Small intestine (tissue), 7 donors: ENCODE measurements around the gene PYHIN1. TPM values are rescaled to one million over a fixed set of nuclear protein-coding genes. Genes with fewer than 3 reads are reported as not detected.
A peak's percentile ranks its signal among the peaks of the same experiment; 100 is the strongest.

ENCODE experiments used
- DNase-seq, 2 donors: peaks; one replicate each; pipeline versions ENCODE4 v3.0.0 to v3.0.0-alpha.2; 2013
- FAIRE-seq: peaks from 2 replicates; lab custom pipeline; 2012; peaks lifted over from hg19 to GRCh38; lab: Jason Lieb, UNC
- H3K27ac ChIP-seq, 3 donors: one replicate each; pipeline ENCODE4 v1.5.1; 2013; ENCODE audit warnings: low read length in 2 of 3, mild to moderate bottlenecking in 2 of 3, control low read depth in 1 of 3, inconsistent platforms in 1 of 3, low read depth in 1 of 3, moderate library complexity in 1 of 3
- H3K27me3 ChIP-seq, 3 donors: one replicate each; pipeline ENCODE4 v1.6.1; 2013; ENCODE audit warnings: low read length in 3 of 3, inconsistent platforms in 1 of 3; ENCODE audit not compliant: control insufficient read depth in 3 of 3, insufficient read depth in 3 of 3
- H3K36me3 ChIP-seq, 3 donors: one replicate each; pipeline ENCODE4 v1.6.1; 2013; ENCODE audit warnings: low read length in 3 of 3, inconsistent platforms in 1 of 3, low read depth in 1 of 3, mild to moderate bottlenecking in 1 of 3, moderate library complexity in 1 of 3; ENCODE audit not compliant: control insufficient read depth in 3 of 3, insufficient read depth in 2 of 3
- H3K4me1 ChIP-seq, 3 donors: one replicate each; pipeline ENCODE4 v1.6.1; 2013; ENCODE audit warnings: low read length in 2 of 3, inconsistent platforms in 1 of 3, low read depth in 1 of 3, mild to moderate bottlenecking in 1 of 3, moderate library complexity in 1 of 3; ENCODE audit not compliant: control insufficient read depth in 3 of 3, insufficient read depth in 2 of 3
- H3K4me3 ChIP-seq, 3 donors: one replicate each; pipeline ENCODE4 v1.5.1; 2013; ENCODE audit warnings: low read length in 3 of 3, control low read depth in 1 of 3, inconsistent platforms in 1 of 3, low read depth in 1 of 3, mild to moderate bottlenecking in 1 of 3, moderate library complexity in 1 of 3
- H3K9me3 ChIP-seq, 2 donors: one replicate each; pipeline ENCODE4 v1.6.1; 2013; ENCODE audit warnings: low read depth in 1 of 2, low read length in 1 of 2; ENCODE audit not compliant: control insufficient read depth in 2 of 2, insufficient read depth in 1 of 2
- WGBS, 3 donors: extraction: QIAGEN DNeasy Blood & Tissue Kit; methylation state at CpG; one replicate each; pipeline ENCODE4 v1.1.7; 2013; 5-methylcytosine and 5-hydroxymethylcytosine counted together
- polyA plus RNA-seq, 4 donors: library from polyadenylated mRNA; stranded (reverse) in 3 of 4; unstranded in 1 of 4; fragments of 200-250 nt in 3 of 4; fragments of 120-200 nt in 1 of 4; gene quantifications; one replicate each; pipeline versions ENCODE4 v1.2.1 to v1.2.3, GENCODE V29; 2013
- donor health status: healthy with polysubstance abuse.
- donor health status: control.
- donor health status: control.
- donor health status: Bipolar disorder and iron deficiency.
- donor health status: healthy.

Gene PYHIN1
- polyA plus RNA-seq, 4 donors = 0.55 to 0.81 (median 0.68) TPM

DNA sequence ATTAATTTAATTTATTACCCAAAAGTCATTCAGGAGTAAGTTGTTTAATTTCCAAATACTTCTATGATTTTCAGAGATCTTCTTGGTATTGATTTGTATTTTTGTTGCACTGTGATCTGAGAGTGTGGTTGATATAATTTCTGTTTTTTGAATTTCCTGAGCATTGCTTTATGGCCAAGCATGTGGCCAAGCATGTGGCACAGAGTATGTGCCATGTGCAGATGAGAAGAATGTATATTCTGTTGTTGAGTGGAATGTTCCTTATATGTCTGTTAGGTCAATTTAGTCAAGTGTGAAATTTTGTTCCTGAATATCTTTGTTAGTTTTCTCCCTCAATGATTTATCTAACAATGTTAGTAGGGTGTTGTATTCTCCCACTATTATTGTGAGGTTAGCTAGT, 53.0 kb downstream of the PYHIN1 start:
- no peaks in the 10 kb centered on the region for H3K36me3 ChIP-seq
- FAIRE-seq (no peak), DNase-seq (no peak)
- H3K27me3 ChIP-seq = no peaks in the 10 kb centered on the region
- no peak overlapping the region for H3K27ac ChIP-seq
- H3K4me3 ChIP-seq = no peak overlapping the region
- H3K9me3 ChIP-seq = peaks cover 0 to 3% of the 10 kb centered on the region in 2 donors
- no peaks in the 10 kb centered on the region for H3K4me1 ChIP-seq

GRCh38 chr1:158989424-158989823, 58.1 kb downstream of the PYHIN1 start:
- no peaks in the 10 kb centered on the region for H3K4me1 ChIP-seq
- DNase-seq (no peak), FAIRE-seq (no peak)
- H3K27ac ChIP-seq = no peak overlapping the region
- 36 to 60% (median 50%) methylated on average over 1 of the region's 1 CpG for WGBS, 3 donors
- H3K36me3 ChIP-seq = no peaks in the 10 kb centered on the region
- H3K27me3 ChIP-seq = no peaks in the 10 kb centered on the region
- H3K9me3 ChIP-seq = no peaks in the 10 kb centered on the region
- H3K4me3 ChIP-seq = no peak overlapping the region

DNA sequence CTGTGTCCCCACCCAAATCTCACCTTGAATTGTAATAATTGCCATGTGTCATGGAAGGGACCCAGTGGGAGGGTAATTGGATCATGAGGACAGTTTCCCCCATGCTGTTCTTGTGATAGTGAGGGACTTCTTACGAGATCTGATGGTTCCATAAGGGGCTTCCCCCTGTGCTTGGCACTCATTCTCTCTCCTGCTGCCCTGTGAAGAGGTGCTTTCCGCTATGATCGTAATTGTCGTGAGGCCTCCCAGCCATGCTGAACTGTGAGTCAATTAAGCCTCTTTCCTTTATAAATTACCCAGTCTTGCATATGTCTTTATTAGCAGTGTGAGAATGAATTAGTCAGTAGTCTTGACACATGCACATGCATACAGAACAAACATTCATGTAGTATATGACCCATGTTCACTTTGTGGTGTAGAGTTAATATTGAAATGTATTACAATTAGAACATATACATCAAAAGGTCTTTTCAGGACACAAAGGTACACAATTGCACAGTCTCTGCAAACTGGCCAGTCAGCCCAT, 61.5 kb downstream of the PYHIN1 start:
- Histone ChIP-seq H3K36me3 (no peaks in the 10 kb centered on the region), H3K4me1 (no peaks in the 10 kb centered on the region), H3K4me3 (no peak overlapping the region), H3K9me3 (no peaks in the 10 kb centered on the region), H3K27ac (no peak overlapping the region), H3K27me3 (no peaks in the 10 kb centered on the region)
- DNase-seq = no peak
- FAIRE-seq = no peak
- 84 to 90% (median 89%) methylated on average over 4 of the region's 4 CpGs for WGBS, 3 donors

DNA sequence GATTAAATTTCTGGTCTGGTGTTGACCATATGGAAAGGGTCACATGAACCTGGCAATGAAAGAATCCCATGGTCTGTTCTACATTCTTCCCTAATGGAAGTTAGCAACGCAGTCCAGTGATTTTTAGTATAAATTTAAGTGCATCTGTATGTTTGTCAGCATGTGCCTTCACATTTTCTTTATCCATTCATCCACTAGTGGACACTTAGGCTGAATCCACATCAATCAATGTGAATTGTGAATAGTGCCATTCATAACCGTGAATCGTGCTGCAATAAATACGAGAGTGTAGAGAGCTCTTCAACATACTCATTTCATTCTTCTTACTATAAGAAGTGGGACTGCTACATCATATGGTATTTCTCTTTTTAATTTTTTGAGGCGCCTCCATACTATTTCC, 65.6 kb downstream of the PYHIN1 start:
- FAIRE-seq = no peak
- Histone ChIP-seq H3K36me3 (no peaks in the 10 kb centered on the region), H3K27ac (no peak overlapping the region), H3K4me3 (no peak overlapping the region), H3K9me3 (no peaks in the 10 kb centered on the region), H3K27me3 (no peaks in the 10 kb centered on the region), H3K4me1 (no peaks in the 10 kb centered on the region)
- DNase-seq = no peak
- WGBS, 3 donors = 68 to 73% (median 71%) methylated on average over 5 of the region's 5 CpGs

GRCh38 chr1:158998037-158998780, 66.9 kb downstream of the PYHIN1 start:
- peak overlapping the region in 1 of 3 donors; percentile 32 for H3K4me3 ChIP-seq
- FAIRE-seq = no peak
- DNase-seq = no peak
- H3K27ac ChIP-seq = no peak overlapping the region
- H3K4me1 ChIP-seq = no peaks in the 10 kb centered on the region
- 41 to 49% (median 47%) methylated on average over 6 of the region's 6 CpGs for WGBS, 3 donors
- H3K9me3 ChIP-seq = no peaks in the 10 kb centered on the region
- H3K36me3 ChIP-seq = no peaks in the 10 kb centered on the region
- H3K27me3 ChIP-seq = no peaks in the 10 kb centered on the region

- Histone ChIP-seq H3K27ac (peak overlapping the region in 2 of 3 donors; percentile 42 to 77), H3K9me3 (no peaks in the 10 kb centered on the region), H3K4me1 (no peaks in the 10 kb centered on the region), H3K27me3 (no peaks in the 10 kb centered on the region), H3K36me3 (no peaks in the 10 kb centered on the region), H3K4me3 (peak overlapping the region in 2 of 3 donors; percentile 19 to 32)
- DNase-seq (peak; percentile 63 to 80), FAIRE-seq (no peak)
- WGBS, 3 donors = 14 to 21% (median 17%) methylated on average over 13 of the region's 13 CpGs
Observed at GRCh38 chr1:158998781-158999161, 67.4 kb downstream of the PYHIN1 start.

GRCh38 chr1:158999316-159000069, 68.1 kb downstream of the PYHIN1 start:
- H3K36me3 ChIP-seq = no peaks in the 10 kb centered on the region
- no peaks in the 10 kb centered on the region for H3K27me3 ChIP-seq
- no peaks in the 10 kb centered on the region for H3K4me1 ChIP-seq
- DNase-seq (peak; percentile 16 to 74), FAIRE-seq (no peak)
- no peaks in the 10 kb centered on the region for H3K9me3 ChIP-seq
- peak overlapping the region in 1 of 3 donors; percentile 32 for H3K4me3 ChIP-seq
- peak overlapping the region in 2 of 3 donors; percentile 77 to 84 for H3K27ac ChIP-seq
- 18 to 31% (median 28%) methylated on average over 11 of the region's 11 CpGs for WGBS, 3 donors

DNA sequence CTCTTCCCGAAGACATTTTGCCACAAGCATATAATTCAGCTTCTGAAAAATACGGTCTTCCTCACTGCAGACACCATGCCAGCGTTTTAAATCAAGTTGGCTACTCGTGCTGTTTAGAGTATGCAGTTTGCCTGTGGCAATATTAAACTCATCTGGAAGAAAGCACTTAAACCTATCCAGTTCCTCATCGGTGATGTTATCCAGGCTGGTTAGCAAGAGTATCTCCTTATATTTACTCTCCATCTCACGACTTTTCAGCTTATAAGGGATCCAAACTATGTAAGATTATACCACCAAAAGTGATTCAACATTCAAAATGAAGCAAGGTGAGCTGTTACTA, 68.7 kb downstream of the PYHIN1 start:
- FAIRE-seq = no peak
- Histone ChIP-seq H3K4me3 (peak overlapping the region in 1 of 3 donors; percentile 32), H3K9me3 (no peaks in the 10 kb centered on the region), H3K27ac (peak overlapping the region in 2 of 3 donors; percentile 77 to 84), H3K4me1 (no peaks in the 10 kb centered on the region), H3K36me3 (no peaks in the 10 kb centered on the region), H3K27me3 (no peaks in the 10 kb centered on the region)
- no peak for DNase-seq
- WGBS, 3 donors = 30 to 42% (median 37%) methylated on average over 6 of the region's 6 CpGs
